GM18520 (cell line): ENCODE results near the gene C9orf85.
"Not testable (repeated sequence)": the region's sequence is repeated elsewhere in the genome, so short reads cannot be mapped to it uniquely, and the experiment has no call there.

Source experiments
- ATAC-seq: cut with Tn5 transposase; IDR thresholded peaks from one replicate; pipeline ENCODE4 v1.9.1; 2021; ENCODE audit not compliant: unreplicated experiment

C9orf85 gene

DNA sequence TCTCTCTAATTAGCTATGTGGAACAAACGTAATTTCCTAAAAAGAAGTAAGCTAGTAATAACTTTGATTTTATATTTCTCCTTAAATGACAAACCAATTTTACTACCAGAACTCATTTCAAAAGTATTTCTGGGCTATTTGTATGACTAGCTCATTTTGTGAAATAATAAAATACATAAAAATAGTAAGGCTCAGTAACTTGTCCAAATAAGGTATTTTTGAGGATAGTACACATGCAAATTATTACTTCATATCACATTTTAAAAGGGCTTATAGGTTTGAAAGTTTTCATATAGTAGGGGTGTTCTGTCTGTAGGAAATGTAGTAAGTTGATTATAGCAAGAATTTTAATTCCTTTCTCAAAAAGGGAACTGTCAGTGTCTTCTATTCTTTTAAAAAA, 26.5 kb downstream of the C9orf85 start:
- no peak for ATAC-seq

DNA sequence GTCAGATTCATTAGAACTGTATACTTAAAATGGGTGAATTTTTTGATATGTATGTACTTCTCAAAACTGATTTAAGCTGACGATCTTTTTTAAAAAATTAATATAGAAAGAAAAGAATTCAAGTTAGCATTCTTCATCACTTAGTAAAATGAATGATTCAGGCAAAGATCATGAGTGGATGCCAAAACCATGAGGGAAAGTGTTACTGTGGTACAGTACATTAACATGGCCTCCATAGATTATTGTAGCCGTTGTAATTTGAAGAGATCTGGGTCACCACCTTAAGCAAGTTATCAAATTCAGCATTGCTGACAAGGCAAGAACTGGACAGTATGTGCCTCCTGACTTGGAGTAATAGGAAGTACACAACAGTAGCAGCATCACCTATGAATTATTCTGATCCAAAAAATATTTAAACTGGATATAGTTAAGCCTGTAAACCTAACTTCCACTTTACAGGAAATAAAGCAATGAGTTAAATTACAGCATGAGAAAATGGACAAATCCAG, 29.7 kb downstream of the C9orf85 start:
- ATAC-seq, result no peak

DNA sequence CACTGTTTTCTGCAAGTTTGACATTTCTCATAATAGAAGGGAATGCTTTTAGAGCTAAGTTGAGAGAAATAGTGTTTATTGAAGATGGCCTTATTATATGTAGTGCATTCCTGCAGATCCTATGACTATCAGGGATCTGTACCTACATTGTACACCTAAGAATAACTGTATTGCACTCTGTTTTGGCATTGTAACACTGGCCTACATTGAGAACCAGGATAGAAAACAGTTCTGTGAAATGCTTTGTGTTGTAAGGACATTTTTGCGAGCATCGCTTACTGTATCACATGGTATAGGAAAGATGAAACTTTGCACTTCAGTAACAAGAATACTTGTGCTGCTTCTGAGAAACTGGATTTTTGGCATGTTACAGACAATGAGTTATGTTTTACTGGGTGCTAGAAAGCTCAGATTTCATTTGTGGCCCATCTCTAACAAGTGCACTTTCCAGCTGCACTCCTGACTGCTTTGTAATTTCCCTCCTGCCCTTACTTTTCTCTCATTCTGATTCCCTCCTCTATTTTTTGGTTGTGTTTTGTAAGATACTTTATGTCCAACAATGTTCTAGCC, 30.6 kb downstream of the C9orf85 start:
- no peak for ATAC-seq

DNA sequence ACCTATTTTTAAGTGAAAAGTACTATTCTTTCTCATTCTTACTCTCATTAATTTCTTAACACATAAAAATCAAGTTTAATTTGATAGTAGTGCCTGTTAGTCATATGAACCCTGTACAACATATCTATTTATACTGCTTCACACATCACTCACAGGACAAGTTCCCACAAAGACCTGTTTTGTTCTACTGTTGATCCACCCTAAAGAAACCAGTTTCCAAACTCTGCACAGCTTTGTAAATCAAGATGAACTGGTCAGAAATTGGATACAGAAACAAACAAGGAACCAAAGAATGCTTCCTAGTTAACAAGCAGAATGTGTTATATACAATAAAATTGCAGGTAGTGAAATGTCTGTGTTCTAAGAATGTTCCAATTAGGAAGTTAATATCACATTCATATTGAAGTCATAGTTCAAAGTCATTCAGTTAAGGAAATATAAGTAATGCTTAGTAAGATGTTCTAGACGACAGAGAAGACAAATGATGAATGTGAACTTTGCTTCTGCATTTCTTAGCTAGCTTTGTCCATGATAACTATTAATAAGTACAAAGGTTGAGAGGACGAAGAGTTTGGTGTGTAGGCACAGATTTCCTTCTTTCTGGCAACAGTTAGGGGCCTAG, 33.4 kb downstream of the C9orf85 start:
- ATAC-seq, result no peak

DNA sequence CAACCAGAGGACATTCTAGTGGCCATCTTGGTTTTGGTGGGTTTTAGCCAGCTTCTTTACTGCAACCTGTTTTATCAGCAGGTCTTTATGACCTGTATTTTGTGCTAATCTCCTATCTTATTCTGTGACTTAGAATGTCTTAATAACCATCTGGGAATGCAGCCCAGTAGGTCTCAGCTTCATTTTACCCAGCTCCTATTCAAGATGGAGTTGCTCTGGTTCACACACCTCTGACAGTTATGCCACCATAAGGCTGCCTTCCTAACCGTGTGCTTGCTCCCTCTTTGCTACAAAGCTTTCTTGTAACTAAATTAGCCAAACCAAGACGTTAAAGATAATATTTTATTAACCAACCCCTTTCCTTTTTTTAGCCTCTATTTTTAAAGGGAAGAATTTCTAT, 43.2 kb downstream of the C9orf85 start:
- not testable (repeated sequence) for ATAC-seq

DNA sequence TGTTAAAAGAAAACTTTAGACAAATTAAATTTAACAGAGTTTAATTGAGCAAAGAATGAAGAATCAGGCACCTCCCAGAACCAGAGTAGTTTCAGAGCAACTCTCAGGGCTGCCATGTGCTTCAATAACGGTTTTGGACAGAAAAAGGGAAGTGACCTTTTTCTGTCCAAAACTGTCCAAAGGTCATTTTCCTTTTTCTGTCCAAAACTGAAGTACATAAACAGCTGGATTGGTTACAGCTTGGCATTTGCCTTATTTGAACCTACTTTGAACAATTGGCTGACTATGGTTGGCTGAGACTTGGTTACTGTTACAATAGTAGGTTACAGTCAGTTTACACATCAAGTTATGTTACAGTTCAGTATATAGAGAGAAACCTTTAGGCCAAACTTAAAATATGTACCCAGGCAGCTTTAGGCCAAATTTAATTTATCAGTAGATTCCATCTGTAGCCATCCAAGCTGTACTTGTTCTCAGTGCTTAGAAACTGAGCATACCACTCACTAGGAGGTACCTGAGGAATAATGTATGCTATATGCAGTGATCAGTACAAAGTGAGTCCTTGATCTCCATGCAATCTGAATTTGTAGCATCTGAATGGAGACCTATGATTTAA, 44.0 kb downstream of the C9orf85 start:
- ATAC-seq, result no peak

DNA sequence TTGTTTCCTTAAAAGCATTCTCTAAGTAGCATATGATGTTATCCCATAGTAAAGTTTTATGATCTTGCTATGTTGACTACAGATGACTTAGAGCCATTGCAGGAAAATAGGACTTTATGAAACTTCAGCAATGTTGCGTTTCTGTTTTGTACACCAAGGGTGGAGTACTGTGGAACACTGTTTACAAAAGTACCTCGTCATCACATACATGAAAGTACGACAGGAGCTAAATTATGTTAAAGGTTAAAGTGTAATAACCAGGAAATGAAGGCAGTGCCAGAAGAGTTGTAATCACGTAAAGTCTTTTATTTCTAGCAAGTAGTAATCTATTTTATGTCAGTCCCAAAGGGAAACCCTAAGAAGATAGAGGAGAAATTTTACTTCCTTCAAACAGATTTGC, 50.9 kb downstream of the C9orf85 start:
- no peak for ATAC-seq

DNA sequence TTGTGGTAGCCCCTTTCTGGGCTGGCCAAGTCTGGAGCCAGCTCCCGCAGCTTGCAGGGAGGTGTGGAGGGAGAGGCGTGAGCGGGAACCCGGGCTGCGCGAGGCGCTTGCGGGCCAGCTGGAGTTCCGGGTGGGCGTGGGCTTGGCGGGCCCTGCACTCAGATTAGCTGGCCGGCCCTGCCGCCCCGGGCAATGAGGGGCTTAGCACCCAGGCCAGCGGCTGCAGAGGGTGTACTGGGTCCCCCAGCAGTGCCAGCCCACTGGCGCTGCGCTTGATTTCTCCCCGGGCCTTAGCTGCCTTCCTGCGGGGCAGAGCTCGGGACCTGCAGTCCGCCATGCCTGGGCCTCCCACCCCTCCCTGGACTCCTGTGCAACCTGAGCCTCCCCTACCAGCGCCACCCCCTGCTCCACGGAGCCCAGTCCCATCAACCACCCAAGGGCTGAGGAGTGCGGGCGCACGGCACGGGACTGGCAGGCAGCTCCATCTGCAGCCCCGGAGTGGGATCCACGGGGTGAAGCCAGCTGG, 52.1 kb downstream of the C9orf85 start:
- not testable (repeated sequence) for ATAC-seq

DNA sequence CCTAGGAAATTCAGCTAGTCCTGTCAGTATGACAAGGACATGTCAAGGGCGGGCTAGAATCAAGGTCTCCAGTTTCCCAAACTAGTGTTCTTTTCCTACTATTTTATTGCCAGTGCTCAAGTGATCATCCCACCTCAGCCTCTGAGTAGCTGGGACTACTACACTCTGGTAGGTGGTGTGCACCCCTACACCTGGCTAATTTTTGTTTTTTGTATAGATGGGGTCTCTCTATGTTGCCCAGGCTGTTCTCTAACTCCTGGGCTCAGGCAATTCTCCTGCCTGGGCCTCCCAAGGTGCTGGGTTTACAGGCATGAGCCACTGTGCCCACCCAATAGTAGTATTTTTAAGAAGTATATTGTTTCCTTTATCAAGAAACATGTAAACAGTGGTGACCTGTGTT, 54.0 kb downstream of the C9orf85 start:
- ATAC-seq, result no peak

DNA sequence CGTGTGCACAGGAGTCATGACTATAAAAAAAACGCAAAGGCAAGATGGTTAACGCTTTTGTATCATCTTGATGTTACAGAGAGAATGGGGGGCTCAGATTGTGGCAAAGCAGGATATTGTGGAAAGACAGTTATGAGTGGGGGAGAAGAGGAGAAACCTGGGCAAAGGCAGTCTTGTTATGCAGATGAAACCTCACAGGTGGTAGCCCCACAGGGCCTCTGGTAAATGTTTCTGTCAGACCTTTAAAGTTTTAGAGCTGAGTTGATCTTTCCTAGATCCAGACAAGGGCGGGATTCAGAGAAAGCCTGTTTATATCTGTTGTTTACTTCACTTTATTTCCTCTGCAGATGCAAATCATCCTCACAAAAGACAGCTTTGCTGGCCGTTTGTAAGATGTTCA, 55.2 kb downstream of the C9orf85 start:
- ATAC-seq, result no peak

DNA sequence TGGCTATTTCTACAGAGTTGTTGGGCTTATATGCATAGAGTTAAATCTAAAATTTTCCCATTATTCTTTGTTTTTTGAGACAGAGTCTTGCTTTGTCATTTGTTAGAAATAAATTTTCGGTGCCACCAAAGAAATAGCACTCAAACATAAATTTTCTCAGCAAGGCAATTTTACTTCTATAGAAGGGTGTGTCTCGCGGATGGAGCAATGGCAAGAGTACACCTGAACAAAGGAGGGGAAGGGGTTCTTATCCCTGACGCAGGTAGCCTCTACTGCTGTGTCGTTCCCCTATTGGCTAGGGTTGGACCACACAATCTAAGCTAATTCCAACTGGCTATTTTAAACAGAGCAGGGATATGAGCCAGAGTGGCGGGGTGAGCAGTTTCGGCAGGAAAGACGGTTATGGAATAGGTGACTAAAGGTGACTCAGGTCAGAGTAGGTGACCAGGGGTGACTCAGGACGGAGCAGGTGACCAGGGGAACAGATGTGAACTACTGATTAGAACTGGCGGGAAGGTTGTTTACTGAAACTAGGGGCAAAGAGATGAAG, 57.2 kb downstream of the C9orf85 start:
- no peak for ATAC-seq

DNA sequence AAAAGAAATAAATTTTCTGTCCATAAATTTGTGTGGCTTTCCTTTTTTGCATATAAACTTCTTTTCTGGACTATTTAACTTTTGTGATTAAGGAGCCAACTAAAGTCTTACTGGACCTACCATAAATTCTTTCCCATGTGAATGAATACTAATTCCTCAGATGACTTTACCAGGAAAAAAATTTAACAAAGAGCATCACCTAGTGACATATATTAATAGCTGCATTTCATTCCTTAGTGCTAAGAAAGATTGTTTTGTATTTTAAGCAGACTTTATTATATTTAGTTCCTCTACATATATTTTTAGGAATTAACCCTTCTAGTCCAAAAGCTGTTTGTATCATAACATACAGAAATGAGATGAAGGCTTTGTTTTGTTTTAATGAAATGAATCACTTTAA, 64.4 kb downstream of the C9orf85 start:
- no peak for ATAC-seq

DNA sequence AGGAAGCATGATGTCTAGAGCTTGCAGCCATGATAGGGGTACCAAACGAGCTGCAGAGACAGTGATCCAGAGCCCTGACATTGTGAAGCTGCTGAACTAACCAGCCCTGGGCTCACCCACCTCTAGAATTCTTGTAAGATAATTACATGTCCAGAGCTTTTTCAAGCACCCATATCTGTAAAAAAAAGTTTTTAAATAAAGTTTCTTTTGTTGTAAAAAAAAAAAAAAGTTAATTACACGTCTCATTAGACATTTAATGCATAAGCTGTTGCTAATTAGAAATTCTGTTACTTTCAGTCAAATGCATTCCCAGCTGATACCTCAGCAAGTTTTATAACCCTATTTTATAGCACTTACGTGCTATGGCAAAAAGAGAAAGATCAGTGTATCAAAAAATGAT, 65.6 kb downstream of the C9orf85 start:
- no peak for ATAC-seq

DNA sequence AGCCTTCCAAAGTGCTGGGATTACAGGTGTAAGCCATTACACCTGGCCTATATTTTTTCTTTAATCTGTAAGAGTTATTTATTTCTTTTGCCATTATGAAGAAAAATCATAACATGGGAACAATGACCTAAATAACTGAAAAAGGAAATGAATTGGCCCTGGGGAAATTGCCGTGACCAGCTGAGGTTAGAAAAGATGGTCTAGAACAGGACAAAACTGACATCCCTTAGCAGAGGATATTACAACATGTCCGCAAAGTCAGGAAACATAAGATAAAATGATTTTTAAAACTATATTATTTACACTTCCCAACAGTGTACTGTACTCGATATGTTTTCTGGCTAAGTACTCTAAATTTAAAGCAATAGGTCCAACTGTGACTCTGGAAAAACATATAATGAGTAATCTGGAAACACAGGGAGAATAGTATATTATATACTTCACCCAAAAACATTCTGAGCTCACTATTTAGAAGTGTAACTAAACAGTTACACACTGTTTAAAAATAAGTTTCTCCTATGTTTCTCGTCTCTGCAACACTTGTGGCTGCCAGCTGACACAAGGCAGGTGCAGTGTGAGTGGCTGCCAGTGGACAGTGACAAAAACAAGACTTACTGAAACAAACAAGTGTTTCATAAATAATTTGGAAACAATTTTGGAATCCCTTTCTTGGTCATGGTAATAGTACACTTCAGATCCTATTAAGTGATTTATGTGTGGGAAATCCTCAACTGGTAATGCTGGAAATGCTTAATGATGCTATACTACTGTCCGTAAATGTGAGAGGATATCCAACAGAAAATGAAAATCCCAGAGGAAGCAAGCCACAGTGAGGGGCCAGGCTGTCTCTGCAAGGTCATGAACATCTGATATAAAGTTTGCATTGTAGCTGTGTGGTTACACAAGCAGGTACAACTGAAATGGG, 69.1 kb downstream of the C9orf85 start:
- no peak for ATAC-seq

DNA sequence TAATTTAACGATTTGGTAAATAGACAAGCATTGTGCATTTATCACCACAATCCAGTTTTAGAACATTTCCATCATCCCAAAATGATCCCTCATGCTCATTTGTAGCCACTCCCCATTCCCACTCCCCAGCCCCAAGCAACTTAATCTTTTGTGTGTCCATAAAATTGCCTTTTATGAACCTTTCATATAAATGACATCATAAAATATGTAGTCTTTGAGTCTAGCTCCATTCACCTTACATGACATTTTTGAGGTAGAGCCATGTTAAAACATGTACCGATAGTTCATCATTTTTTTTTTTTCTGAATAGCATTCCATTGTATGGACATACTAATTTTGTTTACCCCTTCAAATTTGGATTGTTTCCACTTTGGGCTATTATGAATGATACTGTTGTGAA, 70.5 kb downstream of the C9orf85 start:
- no peak for ATAC-seq

DNA sequence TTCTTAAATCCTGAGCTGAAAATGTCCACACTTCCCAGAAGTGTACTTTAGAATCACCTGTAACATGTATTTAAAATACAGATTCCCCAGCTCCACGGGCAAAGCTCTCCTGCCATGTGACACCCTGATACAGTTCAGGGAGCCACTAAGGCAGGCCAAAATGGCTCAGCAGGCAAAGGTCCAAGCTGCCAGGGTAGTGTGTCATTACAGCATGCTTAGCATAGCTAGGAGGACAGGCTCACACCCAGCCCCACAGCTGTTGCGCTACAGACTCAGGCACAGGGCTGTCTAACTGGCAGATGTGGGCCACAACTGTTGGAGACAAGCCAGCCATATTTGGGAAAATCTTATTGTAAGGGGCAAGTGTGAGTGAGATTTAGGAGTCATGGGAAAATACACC, 73.0 kb downstream of the C9orf85 start:
- no peak for ATAC-seq

DNA sequence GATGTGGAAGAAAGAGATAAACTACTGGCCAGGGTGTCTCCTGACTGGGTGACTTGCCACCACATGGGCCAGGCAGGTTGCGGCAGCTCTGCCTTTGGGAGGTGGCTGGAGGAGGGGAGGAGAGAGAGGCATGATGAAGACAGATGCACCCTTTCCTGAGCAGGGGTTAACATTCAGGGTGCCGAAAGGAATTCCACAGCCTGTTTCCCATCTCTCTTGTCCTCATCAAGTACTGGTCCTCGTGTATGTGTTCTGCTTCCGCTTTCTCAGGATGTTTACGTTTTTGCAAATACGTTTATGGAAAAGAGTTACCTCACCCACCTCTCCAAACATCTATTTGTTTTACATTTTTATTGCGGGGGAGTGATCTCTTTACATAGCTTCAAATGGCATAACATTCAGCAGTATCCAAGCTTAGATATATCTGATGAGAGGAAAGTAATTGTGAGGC, 73.4 kb downstream of the C9orf85 start:
- ATAC-seq, result no peak

DNA sequence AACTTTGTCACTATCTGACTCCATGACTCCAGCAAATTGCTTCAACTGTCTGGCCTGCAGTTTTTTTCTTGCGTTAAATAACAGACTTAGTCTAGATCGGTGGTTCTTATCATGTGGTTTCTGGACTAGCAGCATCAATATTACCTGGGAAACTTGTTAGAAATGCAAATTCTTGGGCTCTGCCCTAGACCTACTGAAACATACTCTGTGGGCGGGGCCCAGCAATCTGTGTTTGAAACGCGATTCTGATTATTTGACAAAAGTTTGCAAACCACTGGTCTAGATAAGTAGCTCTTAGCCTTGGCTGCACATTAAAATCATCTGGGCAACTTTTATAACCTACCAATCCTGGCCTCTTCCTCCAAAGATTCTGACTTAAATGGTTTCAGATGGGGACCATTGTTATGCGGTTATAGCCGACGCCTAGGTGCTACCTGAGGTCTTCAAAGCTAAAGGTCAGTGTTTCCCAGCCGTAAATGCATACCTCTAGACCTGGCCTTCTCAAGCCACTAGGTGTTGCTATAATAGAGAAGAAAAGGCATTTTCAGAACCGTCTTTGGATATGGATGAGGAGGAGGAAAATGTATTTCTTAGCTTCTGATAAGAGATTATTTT, 74.0 kb downstream of the C9orf85 start:
- ATAC-seq, result no peak

DNA sequence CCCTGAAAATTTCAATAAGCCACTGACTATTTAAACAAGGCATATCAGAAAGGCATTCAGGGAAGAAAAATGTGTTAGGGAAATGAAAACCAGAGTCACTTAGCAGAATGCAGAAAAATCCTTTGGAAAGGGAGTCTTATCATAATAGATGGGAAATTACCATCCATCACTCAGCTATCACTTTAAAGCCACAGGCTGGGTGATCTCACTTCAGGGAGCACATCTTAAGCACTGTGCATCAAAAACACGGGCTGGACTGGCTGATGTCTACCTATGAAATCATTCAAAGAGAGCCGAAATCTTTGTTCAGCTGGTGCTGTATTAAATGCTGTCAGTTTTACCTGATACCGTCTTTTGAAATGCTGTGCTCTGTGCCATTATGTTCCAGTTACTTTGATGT, 75.5 kb downstream of the C9orf85 start:
- no peak for ATAC-seq
